Ovary (tissue), 9 donors: ENCODE measurements around the gene IL17REL. TPM values are rescaled to one million over a fixed set of nuclear protein-coding genes. Genes with fewer than 3 reads are reported as not detected.
"Not testable (repeated sequence)": the region's sequence is repeated elsewhere in the genome, so short reads cannot be mapped to it uniquely, and the experiment has no call there.

ENCODE experiments used
- DNase-seq, 5 donors: peaks; one replicate each; pipeline ENCODE4 v3.0.0-alpha.2; 2019 to 2020
- H3K27ac ChIP-seq, 2 donors: fragments of 200-600 bp; one replicate each; pipeline versions ENCODE4 v1.5.1 to v1.8.0; 2019 to 2022
- H3K27me3 ChIP-seq: fragments of 200-600 bp; one replicate; pipeline ENCODE4 v1.8.0; 2022
- H3K36me3 ChIP-seq: fragments of 200-600 bp; sonication (generic); one replicate; pipeline ENCODE4 v1.5.1; 2019
- H3K4me1 ChIP-seq: one replicate; pipeline ENCODE4 v1.8.1; 2013; ENCODE audit warnings: mild to moderate bottlenecking, moderate library complexity; ENCODE audit not compliant: insufficient read depth
- H3K4me3 ChIP-seq: fragments of 200-600 bp; sonication (generic); one replicate; pipeline ENCODE4 v1.5.1; 2017
- H3K9me3 ChIP-seq, 2 donors: fragments of 200-600 bp in 1 of 2; sonication (generic) in 1 of 2; one replicate each; pipeline versions ENCODE4 v1.5.1 to v1.8.1; 2013 to 2019; ENCODE audit warnings: mild to moderate bottlenecking in 1 of 2, moderate library complexity in 1 of 2
- EP300 ChIP-seq: sonication (generic); formaldehyde crosslinking; IDR thresholded peaks from one replicate; pipeline ENCODE4 v1.6.1; 2017; ENCODE audit warnings: antibody characterized with exemption
- POLR2A ChIP-seq: fragments of 450-650 bp; IDR thresholded peaks from one replicate; pipeline ENCODE4 v1.6.1; 2017; ENCODE audit warnings: antibody characterized with exemption, mild to moderate bottlenecking, moderate library complexity
- WGBS, 3 donors: extraction: QIAGEN DNeasy Blood & Tissue Kit in 1 of 3; methylation state at CpG; one replicate each; pipeline versions ENCODE4 v1.1.5 to v1.1.7; 2013 to 2017; 5-methylcytosine and 5-hydroxymethylcytosine counted together
- intact Hi-C, 4 donors: fragments of 100-400 bp; cut with DNase I; formaldehyde crosslinking; loops; one replicate each; pipeline versions ENCODE4 v1.11.0 to v1.15.1; 2022 to 2023
- polyA plus RNA-seq, 2 donors: library from polyadenylated mRNA; stranded (reverse); fragments of 200-250 nt in 1 of 2; fragments of 350-450 nt in 1 of 2; fragmentation: Illumina TruSeq in 1 of 2; extraction: RNeasy Lipid Tissue Mini Kit (QIAGEN cat#74804) in 1 of 2; gene quantifications; one replicate each; pipeline ENCODE4 v1.2.3, GENCODE V29; 2013 to 2014
- total RNA-seq, 7 donors: library from RNA; depleted of rRNA in 2 of 7; stranded (reverse); fragments of >200 nt in 2 of 7; fragmentation: NEBNext Ultra II Directional in 3 of 7; extraction: Animal tissue kit (Norgen Biotek cat#: 25700) in 3 of 7; gene quantifications; one replicate each; pipeline versions ENCODE4 v1.1.0 to v1.2.4, GENCODE V29; 2016 to 2023
- TF ChIP-seq, protein P1 (sequence below), 3 donors: fragments of 450-650 bp in 2 of 3; fragments of 200-600 bp in 1 of 3; IDR thresholded peaks; one replicate each; pipeline versions ENCODE4 v1.5.1 to v1.8.0; 2016 to 2022; ENCODE audit warnings: antibody characterized with exemption in 3 of 3, mild to moderate bottlenecking in 1 of 3
- donor health status: DM: no; HTN: no; CAD: no; lungs with moderate emphysema.
- donor health status: DM: no; HTN: no; CAD: no.
- donor health status: Bipolar disorder and iron deficiency.
- donor health status: DM: yes; HTN: yes; CAD: no.
- donor health status: DM: no; HTN: no; CAD: no.
- donor health status: DM: yes; HTN: yes; CAD: no.

The IL17REL gene
- total and polyA plus RNA-seq, 9 donors, result 0.05 to 0.18 (median 0.10) TPM; not detected in 5

DNA sequence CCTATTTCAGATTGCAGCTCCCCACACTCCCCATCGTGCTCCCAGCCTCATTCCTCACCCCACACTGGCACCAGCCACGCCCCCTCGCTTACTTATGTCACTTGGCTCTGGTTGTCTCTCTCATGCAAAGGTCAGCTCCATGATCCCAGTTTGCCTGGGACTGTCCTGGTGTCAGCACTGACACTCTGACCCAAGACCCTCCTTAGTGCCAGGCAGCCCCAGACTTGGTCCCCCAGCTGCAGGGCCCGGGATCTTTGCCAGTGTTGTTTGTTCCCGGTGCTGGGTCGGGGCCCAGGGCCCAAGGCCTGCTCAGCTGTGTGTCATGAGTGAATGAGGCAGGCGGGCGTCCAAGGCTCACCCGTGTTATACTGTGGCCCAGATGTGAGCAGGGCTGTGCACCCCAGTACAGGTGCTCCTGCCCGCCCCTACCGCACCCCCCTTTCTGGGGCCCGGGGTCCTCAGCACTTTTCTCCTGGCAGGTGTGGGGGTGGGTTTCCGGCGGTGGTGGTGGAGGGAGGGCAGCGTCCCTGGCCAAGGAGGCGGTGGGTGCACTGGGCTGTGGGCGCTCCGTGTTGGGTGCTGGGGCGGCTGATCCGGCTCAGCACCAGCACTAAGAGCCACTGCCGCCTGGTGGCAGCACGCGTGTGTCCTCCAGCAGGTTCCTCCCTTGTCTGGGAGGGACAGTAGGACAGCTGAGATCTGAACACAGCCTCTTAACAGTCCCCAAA is 19.5 kb downstream of the IL17REL start:
- no peak overlapping the region for H3K27ac ChIP-seq
- WGBS, 3 donors, result 34 to 46% (median 39%) methylated on average over 23 of the region's 23 CpGs
- H3K27me3 ChIP-seq, result no peaks in the 10 kb centered on the region
- H3K36me3 ChIP-seq, result no peaks in the 10 kb centered on the region
- H3K4me3 ChIP-seq, result no peak overlapping the region
- intact Hi-C loops, result no loop called here
- DNase-seq, result peak in 3 of 5 donors; percentile 8 to 45 (median 25)
- no peaks in the 10 kb centered on the region for H3K9me3 ChIP-seq
- TF ChIP-seq EP300 (no peak), POLR2A (no peak)
- TF ChIP-seq, protein P1, sequence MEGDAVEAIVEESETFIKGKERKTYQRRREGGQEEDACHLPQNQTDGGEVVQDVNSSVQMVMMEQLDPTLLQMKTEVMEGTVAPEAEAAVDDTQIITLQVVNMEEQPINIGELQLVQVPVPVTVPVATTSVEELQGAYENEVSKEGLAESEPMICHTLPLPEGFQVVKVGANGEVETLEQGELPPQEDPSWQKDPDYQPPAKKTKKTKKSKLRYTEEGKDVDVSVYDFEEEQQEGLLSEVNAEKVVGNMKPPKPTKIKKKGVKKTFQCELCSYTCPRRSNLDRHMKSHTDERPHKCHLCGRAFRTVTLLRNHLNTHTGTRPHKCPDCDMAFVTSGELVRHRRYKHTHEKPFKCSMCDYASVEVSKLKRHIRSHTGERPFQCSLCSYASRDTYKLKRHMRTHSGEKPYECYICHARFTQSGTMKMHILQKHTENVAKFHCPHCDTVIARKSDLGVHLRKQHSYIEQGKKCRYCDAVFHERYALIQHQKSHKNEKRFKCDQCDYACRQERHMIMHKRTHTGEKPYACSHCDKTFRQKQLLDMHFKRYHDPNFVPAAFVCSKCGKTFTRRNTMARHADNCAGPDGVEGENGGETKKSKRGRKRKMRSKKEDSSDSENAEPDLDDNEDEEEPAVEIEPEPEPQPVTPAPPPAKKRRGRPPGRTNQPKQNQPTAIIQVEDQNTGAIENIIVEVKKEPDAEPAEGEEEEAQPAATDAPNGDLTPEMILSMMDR (IDR thresholded peaks at IDR 0.05), result no peak
- no peaks in the 10 kb centered on the region for H3K4me1 ChIP-seq

DNA sequence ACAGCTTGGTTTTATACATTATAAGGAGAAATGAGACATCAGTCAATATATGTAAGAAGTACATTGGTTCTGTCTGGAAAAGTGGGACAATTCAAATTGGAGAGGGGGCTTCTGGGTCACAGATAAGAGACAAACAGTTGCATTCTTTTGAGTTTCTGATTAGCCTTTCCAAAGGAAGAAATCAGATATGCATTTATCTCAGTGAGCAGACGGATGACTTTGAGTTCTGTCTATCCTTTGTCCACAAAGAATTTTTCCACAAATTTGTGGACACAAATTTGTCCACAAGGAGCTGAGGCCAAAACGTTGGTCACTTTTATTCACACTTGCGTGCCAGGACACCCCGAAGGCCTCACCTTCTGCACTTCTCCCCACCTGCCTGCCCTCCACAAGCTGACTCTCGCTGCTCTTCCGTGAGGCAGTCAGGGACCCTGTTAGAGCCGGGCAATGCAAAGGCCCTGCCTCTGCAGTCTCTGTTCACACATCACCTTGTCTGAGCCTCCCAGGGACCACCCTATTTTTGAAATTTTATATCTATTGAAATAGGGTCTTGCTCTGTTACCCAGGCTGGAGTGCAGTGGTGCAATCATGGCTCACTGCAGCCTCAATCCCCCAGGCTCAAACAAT is 20.5 kb downstream of the IL17REL start:
- H3K27me3 ChIP-seq, result no peaks in the 10 kb centered on the region
- no peak overlapping the region for H3K4me3 ChIP-seq
- DNase-seq, result peak in 1 of 5 donors; percentile 9
- no peaks in the 10 kb centered on the region for H3K4me1 ChIP-seq
- intact Hi-C loops, result no loop called here
- H3K36me3 ChIP-seq, result no peaks in the 10 kb centered on the region
- WGBS, 3 donors, result 86 to 91% (median 86%) methylated on average over 7 of the region's 7 CpGs
- TF ChIP-seq EP300 (no peak), POLR2A (no peak)
- TF ChIP-seq, protein P1 (IDR thresholded peaks at IDR 0.05), result no peak
- no peak overlapping the region for H3K27ac ChIP-seq
- no peaks in the 10 kb centered on the region for H3K9me3 ChIP-seq

DNA sequence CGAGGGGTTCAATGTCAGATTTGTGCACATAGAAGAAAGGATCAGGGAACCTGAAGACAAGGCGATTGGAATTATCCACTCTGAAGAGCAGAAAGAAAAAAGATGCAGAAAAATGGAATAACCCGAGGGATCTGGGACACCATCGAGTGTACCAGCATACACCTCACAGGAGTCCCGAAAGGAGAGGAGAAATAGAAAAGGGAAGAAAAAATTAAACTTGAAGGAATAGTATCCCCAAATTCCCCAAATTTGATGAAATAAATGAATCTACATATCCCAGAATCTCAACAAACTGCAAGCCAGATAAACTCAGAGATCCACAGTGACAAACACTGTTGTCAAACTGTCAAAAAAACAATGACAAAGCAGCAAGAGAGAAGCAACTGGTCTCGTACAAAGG is 21.4 kb downstream of the IL17REL start:
- no peak overlapping the region for H3K4me3 ChIP-seq
- no peak for DNase-seq
- no peaks in the 10 kb centered on the region for H3K36me3 ChIP-seq
- 86 to 92% (median 89%) methylated on average over 6 of the region's 6 CpGs for WGBS, 3 donors
- no peaks in the 10 kb centered on the region for H3K9me3 ChIP-seq
- no peaks in the 10 kb centered on the region for H3K4me1 ChIP-seq
- no peak overlapping the region for H3K27ac ChIP-seq
- no peak for TF ChIP-seq EP300
- TF ChIP-seq, protein P1 (IDR thresholded peaks at IDR 0.05), result no peak
- TF ChIP-seq POLR2A, result no peak
- intact Hi-C loops, result no loop called here
- H3K27me3 ChIP-seq, result no peaks in the 10 kb centered on the region

DNA sequence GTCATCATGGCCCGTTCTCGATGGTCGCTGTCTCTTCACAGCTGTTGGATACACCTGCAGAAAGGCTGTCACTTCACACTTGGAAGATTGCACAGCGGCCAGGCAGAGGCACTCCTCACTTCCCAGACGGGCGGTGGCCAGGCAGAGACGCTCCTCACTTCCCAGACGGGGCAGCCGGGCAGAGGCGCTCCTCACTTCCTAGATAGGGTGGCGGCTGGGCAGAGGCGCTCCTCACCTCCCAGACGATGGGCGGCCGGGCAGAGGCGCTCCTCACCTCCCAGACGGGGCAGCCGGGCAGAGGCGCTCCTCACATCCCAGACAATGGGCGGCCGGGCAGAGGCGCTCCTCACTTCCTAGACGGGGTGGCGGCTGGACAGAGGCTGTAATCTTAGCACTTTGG is 22.7 kb downstream of the IL17REL start:
- WGBS, 3 donors, result 89 to 94% (median 93%) methylated on average over 14 to 24 of the region's 24 CpGs
- H3K4me1 ChIP-seq, H3K27ac ChIP-seq, H3K9me3 ChIP-seq, H3K27me3 ChIP-seq, H3K4me3 ChIP-seq, intact Hi-C loops, H3K36me3 ChIP-seq: not testable (repeated sequence)
- DNase-seq, result peak in 1 of 5 donors; percentile 18

DNA sequence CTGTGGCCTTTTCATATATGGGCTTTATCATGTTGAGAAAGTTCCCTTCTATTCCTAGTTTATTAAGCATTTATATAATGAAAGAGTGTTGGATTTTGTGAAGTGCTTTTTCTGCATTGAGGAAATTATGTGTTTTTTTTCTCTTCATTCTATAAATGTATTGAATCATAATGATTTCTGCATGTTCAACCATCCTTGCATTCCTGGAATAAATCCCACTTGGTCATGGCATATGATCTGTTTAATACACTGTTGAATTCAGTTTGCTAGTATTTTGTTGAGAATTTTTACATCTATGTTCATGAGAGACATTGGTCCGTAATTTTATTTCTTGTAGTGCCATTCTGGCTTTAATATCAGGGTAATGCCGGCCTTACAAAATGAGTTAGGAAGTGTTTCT is 26.2 kb downstream of the IL17REL start:
- H3K9me3 ChIP-seq, result no peaks in the 10 kb centered on the region
- WGBS, 3 donors, result 65 to 96% (median 95%) methylated on average over 2 of the region's 2 CpGs

More for the DNA sequence above, 26.2 kb downstream of the IL17REL start:
- H3K27ac ChIP-seq, result no peak overlapping the region
- H3K4me3 ChIP-seq, result no peak overlapping the region
- peaks cover 3% of the 10 kb centered on the region for H3K4me1 ChIP-seq
- intact Hi-C loops, result no loop called here
- DNase-seq, result no peak
- no peaks in the 10 kb centered on the region for H3K27me3 ChIP-seq
- H3K36me3 ChIP-seq, result no peaks in the 10 kb centered on the region
- TF ChIP-seq, protein P1 (IDR thresholded peaks at IDR 0.05), result no peak
- no peak for TF ChIP-seq POLR2A
- TF ChIP-seq EP300, result no peak
